A549 (cell line): ENCODE data around the gene JAZF1.

Experiments used
- CTCF ChIP-seq: fragments of >200 bp; sonication (Bioruptor Twin); formaldehyde crosslinking; IDR thresholded peaks from 3 replicates; pipeline ENCODE4 v1.5.1; 2016
- POLR2A ChIP-seq: IDR thresholded peaks from 2 replicates; pipeline ENCODE4 v1.6.1; 2012; ENCODE audit warnings: mild to moderate bottlenecking, low read length

DNA sequence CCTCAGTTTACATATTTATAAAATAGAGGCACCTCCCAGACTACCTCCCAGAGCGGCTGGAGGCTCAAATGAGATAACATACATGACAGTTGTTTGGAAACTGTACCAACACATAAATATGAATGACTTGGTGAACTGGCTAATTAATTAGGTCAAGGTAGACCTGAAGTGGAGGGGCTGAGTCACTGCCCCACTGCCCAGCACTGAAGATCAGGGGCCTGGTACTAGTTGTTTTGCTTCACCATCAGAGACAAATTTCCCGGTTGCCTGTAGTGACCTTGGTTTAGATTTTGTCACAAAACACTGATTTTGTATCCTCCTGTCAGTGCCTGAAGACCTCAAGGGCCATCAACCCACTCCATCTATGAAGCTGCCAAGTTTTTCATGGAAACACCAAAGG, 41.8 kb downstream of the JAZF1 start:
- TF ChIP-seq CTCF (no peak), POLR2A (no peak)
